K562 (cell line): ENCODE data around the gene TRERF1. TPM values are rescaled to one million over a fixed set of nuclear protein-coding genes. Genes with fewer than 3 reads are reported as not detected.

Experiments
- ATAC-seq: fragments of 200-7000 bp; cut with Tn5 transposase; 3 replicates; pipeline ENCODE4 v1.9.1; 2020; ENCODE audit warnings: moderate library complexity
- BruUV-seq: library from RNA; stranded (reverse); fragments of 400-500 nt; replicated peaks from 2 replicates; lab custom pipeline; 2021; lab: Mats Ljungman, UMichigan
- CTCF ChIA-PET: fragments of 300-600 bp; formaldehyde crosslinking; extraction: SDS; loops from one replicate; lab custom pipeline; 2021; ENCODE audit warnings: low intra/inter-chr PET ratio; lab: Yijun Ruan, JAX
- POLR2A ChIA-PET: fragments of 300-600, 350-650 bp; sonication (Branson Sonifier 250); formaldehyde crosslinking; extraction: SDS; loops from one replicate; lab custom pipeline; 2021; ENCODE audit warnings: antibody characterized with exemption, inconsistent platforms; lab: Yijun Ruan, JAX
- DNase-seq, 4 experiments: peaks; one replicate each; pipeline versions ENCODE4 v3.0.0 to v3.0.0-alpha.2; 2011 to 2018; ENCODE audit warnings: low spot score in 3 of 4, mixed read lengths in 3 of 4; ENCODE audit errors: extremely low read depth in 1 of 4
- FAIRE-seq: peaks from 2 replicates; lab custom pipeline; 2011; peaks lifted over from hg19 to GRCh38; lab: Jason Lieb, UNC
- H2AFZ ChIP-seq: 2 replicates; pipeline ENCODE4 v1.6.0; 2011; ENCODE audit warnings: low read depth, low read length, control low read depth, inconsistent platforms
- H3K27ac ChIP-seq: fragments of 200-600 bp; 3 replicates; pipeline ENCODE4 v1.8.0; 2011; ENCODE audit warnings: low read depth, mild to moderate bottlenecking, control low read depth, inconsistent platforms, low read length, moderate library complexity, mixed read lengths; ENCODE audit errors: extremely low read depth
- H3K27me3 ChIP-seq, 2 experiments: fragments of 300-600 bp in 1 of 2; 2 replicates in 1 of 2; 3 replicates in 1 of 2; pipeline versions ENCODE4 v1.6.0 to v1.8.0; 2011; ENCODE audit warnings: inconsistent platforms in 2 of 2, low read length in 2 of 2, mild to moderate bottlenecking in 1 of 2, mixed read lengths in 1 of 2, moderate library complexity in 1 of 2; ENCODE audit not compliant: control insufficient read depth in 2 of 2, insufficient read depth in 2 of 2
- H3K36me3 ChIP-seq: fragments of 300-600 bp; 3 replicates; pipeline ENCODE4 v1.8.0; 2011; ENCODE audit warnings: mild to moderate bottlenecking, low read length, inconsistent platforms; ENCODE audit not compliant: control insufficient read depth, insufficient read depth
- H3K4me1 ChIP-seq, 2 experiments: fragments of 200-600 bp in 1 of 2; replicated peaks in 1 of 2; 2 replicates in 1 of 2; 3 replicates in 1 of 2; pipeline versions ENCODE4 v1.5.1 to v1.8.0; 2011; ENCODE audit warnings: inconsistent platforms in 2 of 2, low read length in 2 of 2, mild to moderate bottlenecking in 1 of 2, mixed read lengths in 1 of 2, moderate library complexity in 1 of 2; ENCODE audit not compliant: control insufficient read depth in 2 of 2, insufficient read depth in 2 of 2
- H3K4me2 ChIP-seq: 2 replicates; pipeline ENCODE4 v1.6.1; 2011; ENCODE audit warnings: low read length, control low read depth, inconsistent platforms, mixed read lengths; ENCODE audit not compliant: insufficient read depth
- H3K4me3 ChIP-seq: fragments of 200-600 bp; sonication (generic), shearing (Covaris generic); 2 replicates; pipeline ENCODE4 v1.5.1; 2016; ENCODE audit warnings: control low read depth, inconsistent platforms
- H3K79me2 ChIP-seq: fragments of 200-600 bp; 3 replicates; pipeline ENCODE4 v1.8.0; 2011; ENCODE audit warnings: low read length, inconsistent platforms; ENCODE audit not compliant: control insufficient read depth, insufficient read depth
- H3K9ac ChIP-seq, 2 experiments: 2 replicates each; pipeline versions ENCODE4 v1.6.0 to v1.6.1; 2011; ENCODE audit warnings: low read depth in 2 of 2, low read length in 2 of 2, control low read depth in 1 of 2, inconsistent platforms in 1 of 2, mild to moderate bottlenecking in 1 of 2, mixed read lengths in 1 of 2; ENCODE audit not compliant: insufficient read depth in 1 of 2
- H3K9me1 ChIP-seq: one replicate; pipeline ENCODE4 v1.6.0; 2011; ENCODE audit warnings: inconsistent platforms, mild to moderate bottlenecking, low read length, moderate library complexity; ENCODE audit not compliant: control insufficient read depth, insufficient read depth
- H3K9me3 ChIP-seq: replicated peaks from 2 replicates; pipeline ENCODE4 v1.5.1; 2011; ENCODE audit warnings: low read depth, low read length, inconsistent platforms; ENCODE audit not compliant: control insufficient read depth, insufficient read depth
- H4K20me1 ChIP-seq: replicated peaks from 2 replicates; pipeline ENCODE4 v1.6.1; 2011; ENCODE audit warnings: low read length, inconsistent platforms, mixed read lengths; ENCODE audit not compliant: control insufficient read depth, insufficient read depth
- ATF2 ChIP-seq: sonication (generic); formaldehyde crosslinking; IDR thresholded peaks from 2 replicates; pipeline ENCODE4 v1.8.1; 2022; ENCODE audit warnings: missing genetic modification reagents
- CAMTA2 ChIP-seq: fragments of 250-450 bp; sonication (Bioruptor Pico); conservative IDR thresholded peaks from 2 replicates; pipeline ENCODE4 v1.5.1; 2022
- CGGBP1 ChIP-seq: fragments of 250-450 bp; sonication (Bioruptor Pico); IDR thresholded peaks from 2 replicates; pipeline ENCODE4 v1.9.0; 2021; ENCODE audit warnings: mild to moderate bottlenecking
- DACH1 ChIP-seq: fragments of 450-650 bp; IDR thresholded peaks from 2 replicates; pipeline ENCODE4 v1.6.1; 2018; ENCODE audit not compliant: partially characterized antibody
- FOXP4 ChIP-seq: sonication (generic); formaldehyde crosslinking; IDR thresholded peaks from 2 replicates; pipeline ENCODE4 v1.8.0; 2022; ENCODE audit warnings: mild to moderate bottlenecking, missing genetic modification reagents, borderline replicate concordance
- HNRNPLL ChIP-seq: fragments of 200-400 bp; formaldehyde crosslinking; IDR thresholded peaks from 2 replicates; pipeline ENCODE4 v1.6.1; 2017; ENCODE audit warnings: low read length, low read depth, mild to moderate bottlenecking; ENCODE audit not compliant: poor library complexity, severe bottlenecking
- SLC30A9 ChIP-seq: fragments of 250-450 bp; sonication (Bioruptor Pico); IDR thresholded peaks from 2 replicates; pipeline ENCODE4 v1.8.0; 2022; ENCODE audit warnings: mild to moderate bottlenecking, moderate library complexity
- SMAD3 ChIP-seq: fragments of 450-650 bp; formaldehyde crosslinking; conservative IDR thresholded peaks from 2 replicates; pipeline ENCODE4 v1.4.0; 2020; ENCODE audit warnings: mild to moderate bottlenecking
- TBL1XR1 ChIP-seq, 2 experiments: IDR thresholded peaks; 2 replicates each; pipeline ENCODE4 v1.6.1; 2012; ENCODE audit warnings: improper control_type of control experiment in 2 of 2, low read length in 2 of 2, mild to moderate bottlenecking in 1 of 2
- U2AF1 ChIP-seq: fragments of 200-400 bp; formaldehyde crosslinking; optimal IDR thresholded peaks from 2 replicates; pipeline ENCODE3; 2017; ENCODE audit warnings: mild to moderate bottlenecking, low read depth, low read length, moderate library complexity
- ZNF583 ChIP-seq: fragments of 250-450 bp; sonication (Bioruptor Pico); IDR thresholded peaks from 2 replicates; pipeline ENCODE4 v1.4.0; 2020
- ZNF77 ChIP-seq: fragments of 250-450 bp; sonication (Bioruptor Pico); IDR thresholded peaks from 2 replicates; pipeline ENCODE4 v1.5.0; 2020
- WGBS: fragments of 100-300 bp; shearing (Covaris generic); methylation state at CpG from one replicate; pipeline ENCODE4 v1.1.6; 2016; ENCODE audit warnings: low coverage, mixed read lengths; ENCODE audit not compliant: insufficient coverage; ENCODE audit errors: missing lambda C conversion rate; 5-methylcytosine and 5-hydroxymethylcytosine counted together
- in situ Hi-C: fragments of 300-500 bp; cut with MboI; formaldehyde crosslinking; loops from 4 replicates; pipeline ENCODE4 v1.15.0; 2018; ENCODE audit warnings: inconsistent platforms, mixed read lengths
- intact Hi-C: fragments of 100-400 bp; cut with micrococcal nuclease; formaldehyde crosslinking; loops from 2 replicates; pipeline ENCODE4 v1.14.2; 2022
- polyA plus RNA-seq, 8 experiments: library from polyadenylated mRNA; depleted of rRNA in 4 of 8; stranded (reverse) in 5 of 8; unstranded in 3 of 8; fragments of >200 nt; fragmentation: Nextera tagmentation in 2 of 8; fragmentation: Illumina TruSeq in 1 of 8; extraction: Ambion mirVana in 2 of 8; extraction: Trizol in 1 of 8; gene quantifications; 2 replicates each; pipeline versions ENCODE4 v1.2.1 to v1.2.3, GENCODE V29; 2011 to 2014; ENCODE audit warnings: inconsistent platforms in 1 of 8, missing spikeins in 1 of 8
- total RNA-seq, 7 experiments: library from RNA; depleted of rRNA in 6 of 7; stranded (reverse); fragments of >200 nt in 6 of 7; fragmentation: Illumina TruSeq in 2 of 7; extraction: Trizol in 2 of 7; gene quantifications; 2 replicates each; pipeline versions ENCODE4 v1.2.1 to v1.2.3, GENCODE V29; 2011 to 2021; ENCODE audit warnings: low replicate concordance in 1 of 7
- TF ChIP-seq, protein P1 (sequence below), 2 experiments: IDR thresholded peaks; 2 replicates each; pipeline ENCODE4 v1.6.1; 2012; ENCODE audit warnings: improper control_type of control experiment in 2 of 2, low read depth in 2 of 2, low read length in 2 of 2, borderline replicate concordance in 1 of 2

Gene TRERF1
- total and polyA plus RNA-seq, 9 of the 15 experiments (the other 6 are each of a cell fraction or from before 2014, with no cell fraction given) = 0.04 to 0.20 (median 0.07) TPM; not detected in 3

DNA sequence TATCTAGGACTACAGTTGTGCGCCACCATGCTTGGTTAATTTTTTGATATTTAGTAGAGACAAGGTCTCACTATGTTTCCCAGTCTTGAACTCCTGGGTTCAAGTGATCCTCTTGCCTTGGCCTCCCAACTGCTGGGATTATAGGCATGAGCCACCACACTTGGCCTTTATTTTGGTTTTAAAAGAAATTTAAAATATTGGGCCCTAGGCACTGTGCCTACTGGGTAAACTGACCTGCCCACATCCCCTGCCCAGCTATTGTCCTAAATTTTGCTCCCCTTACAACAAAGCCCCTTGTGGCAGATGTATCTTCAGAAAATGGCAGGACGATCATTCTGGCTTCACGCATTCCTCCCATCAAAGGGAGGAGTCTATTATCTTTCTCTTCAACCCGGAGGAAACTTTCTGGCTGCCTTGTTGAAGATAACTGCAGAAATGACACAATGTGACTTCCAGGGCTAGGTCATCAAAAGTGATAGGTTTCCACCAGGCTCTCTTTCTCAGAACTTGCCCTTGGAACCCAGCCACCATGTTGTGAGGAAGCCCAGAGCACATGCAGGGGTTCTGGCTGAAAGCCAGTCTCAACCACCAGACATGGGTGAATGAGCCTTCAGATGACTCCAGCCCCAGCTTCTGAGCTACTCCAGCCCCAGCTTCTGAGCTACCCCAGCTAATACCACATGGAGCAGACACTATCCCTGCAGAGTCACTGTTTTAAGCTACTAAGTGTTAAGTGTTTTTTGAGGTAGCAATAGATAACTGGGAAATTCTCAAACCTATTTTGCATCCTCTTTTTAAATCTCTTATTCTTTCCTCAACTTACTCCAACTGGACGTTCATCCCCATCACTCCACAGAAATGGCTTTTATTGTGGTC, 252.4 kb downstream of the TRERF1 start:
- POLR2A ChIA-PET = interaction anchor here (0.6 to 1.9 kb wide), 6 partner anchors 16 to 828 kb away, joined by 3 to 7 read pairs (median 4); no protein-coding TSS in a partner anchor
- FAIRE-seq (peak; percentile 99), DNase-seq (peak; percentile 75 to 100 (median 86)), ATAC-seq (peak; percentile 88)
- Histone ChIP-seq H3K4me1 (peaks cover 41 to 57% of the 10 kb centered on the region in 2 experiments), H3K27ac (peak overlapping the region; percentile 83), H2AFZ (no peak overlapping the region), H3K9ac (peak overlapping the region in 1 of 2 experiments; percentile 14; a peak in 1 of 4 replicates), H3K36me3 (peaks cover 15% of the 10 kb centered on the region; the same call in 2 of the 3 replicates), H3K4me3 (no peak overlapping the region), H3K4me2 (peak overlapping the region; percentile 13; the same call in 1 of the 2 replicates), H4K20me1 (no peaks in the 10 kb centered on the region), H3K27me3 (no peaks in the 10 kb centered on the region), H3K9me3 (peaks cover 6% of the 10 kb centered on the region), H3K9me1 (no peaks in the 10 kb centered on the region), H3K79me2 (no peaks in the 10 kb centered on the region)
- WGBS = 15% methylated on average over 5 of the region's 5 CpGs
- CTCF ChIA-PET = interaction anchor here (0.6 kb wide), 1 partner anchor 412 kb away, joined by 8 read pairs; no protein-coding TSS in a partner anchor
- intact Hi-C loops = loop anchor here (2.0 to 10.0 kb wide), 2 partner anchors 15 to 265 kb away; no protein-coding TSS in a partner anchor
- in situ Hi-C loops = no loop called here
- BruUV-seq = no TSS peak
- TF ChIP-seq U2AF1 = no peak
- peak; percentile 67 for TF ChIP-seq DACH1
- TF ChIP-seq ZNF583 (CRISPR knock-in tag) = 0 out of 2 replicates have a peak, but pooled peaks have one; percentile 32
- peak; percentile 78; the same call in 1 of the 2 replicates for TF ChIP-seq FOXP4 (CRISPR knock-in tag)
- TF ChIP-seq TBL1XR1 (IDR thresholded peaks at IDR 0.05; ENCODE audit: low read length in 2 of 2) = peak; percentile 87 to 95; a peak in 3 of 4 replicates
- TF ChIP-seq HNRNPLL = no peak
- TF ChIP-seq CAMTA2 (CRISPR knock-in tag) = no peak
- TF ChIP-seq, protein P1, sequence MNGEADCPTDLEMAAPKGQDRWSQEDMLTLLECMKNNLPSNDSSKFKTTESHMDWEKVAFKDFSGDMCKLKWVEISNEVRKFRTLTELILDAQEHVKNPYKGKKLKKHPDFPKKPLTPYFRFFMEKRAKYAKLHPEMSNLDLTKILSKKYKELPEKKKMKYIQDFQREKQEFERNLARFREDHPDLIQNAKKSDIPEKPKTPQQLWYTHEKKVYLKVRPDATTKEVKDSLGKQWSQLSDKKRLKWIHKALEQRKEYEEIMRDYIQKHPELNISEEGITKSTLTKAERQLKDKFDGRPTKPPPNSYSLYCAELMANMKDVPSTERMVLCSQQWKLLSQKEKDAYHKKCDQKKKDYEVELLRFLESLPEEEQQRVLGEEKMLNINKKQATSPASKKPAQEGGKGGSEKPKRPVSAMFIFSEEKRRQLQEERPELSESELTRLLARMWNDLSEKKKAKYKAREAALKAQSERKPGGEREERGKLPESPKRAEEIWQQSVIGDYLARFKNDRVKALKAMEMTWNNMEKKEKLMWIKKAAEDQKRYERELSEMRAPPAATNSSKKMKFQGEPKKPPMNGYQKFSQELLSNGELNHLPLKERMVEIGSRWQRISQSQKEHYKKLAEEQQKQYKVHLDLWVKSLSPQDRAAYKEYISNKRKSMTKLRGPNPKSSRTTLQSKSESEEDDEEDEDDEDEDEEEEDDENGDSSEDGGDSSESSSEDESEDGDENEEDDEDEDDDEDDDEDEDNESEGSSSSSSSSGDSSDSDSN (IDR thresholded peaks at IDR 0.05; ENCODE audit: borderline replicate concordance in 1 of 2, low read depth in 2 of 2, low read length in 2 of 2) = peak; percentile 70 to 89; a peak in 2 of 4 replicates
- TF ChIP-seq ZNF77 (CRISPR knock-in tag) = no peak
- TF ChIP-seq SMAD3 (CRISPR knock-in tag) = no peak; the same call in 1 of the 2 replicates
- TF ChIP-seq ATF2 = no peak
- TF ChIP-seq CGGBP1 = no peak
- no peak for TF ChIP-seq SLC30A9 (CRISPR knock-in tag)
